ENCODE results near the gene BRD4. TPM values are rescaled to one million over a fixed set of nuclear protein-coding genes. Genes with fewer than 3 reads are reported as not detected.

The BRD4 gene
- total RNA-seq, 1 donor from 2014 or later, result 9.4 TPM

DNA sequence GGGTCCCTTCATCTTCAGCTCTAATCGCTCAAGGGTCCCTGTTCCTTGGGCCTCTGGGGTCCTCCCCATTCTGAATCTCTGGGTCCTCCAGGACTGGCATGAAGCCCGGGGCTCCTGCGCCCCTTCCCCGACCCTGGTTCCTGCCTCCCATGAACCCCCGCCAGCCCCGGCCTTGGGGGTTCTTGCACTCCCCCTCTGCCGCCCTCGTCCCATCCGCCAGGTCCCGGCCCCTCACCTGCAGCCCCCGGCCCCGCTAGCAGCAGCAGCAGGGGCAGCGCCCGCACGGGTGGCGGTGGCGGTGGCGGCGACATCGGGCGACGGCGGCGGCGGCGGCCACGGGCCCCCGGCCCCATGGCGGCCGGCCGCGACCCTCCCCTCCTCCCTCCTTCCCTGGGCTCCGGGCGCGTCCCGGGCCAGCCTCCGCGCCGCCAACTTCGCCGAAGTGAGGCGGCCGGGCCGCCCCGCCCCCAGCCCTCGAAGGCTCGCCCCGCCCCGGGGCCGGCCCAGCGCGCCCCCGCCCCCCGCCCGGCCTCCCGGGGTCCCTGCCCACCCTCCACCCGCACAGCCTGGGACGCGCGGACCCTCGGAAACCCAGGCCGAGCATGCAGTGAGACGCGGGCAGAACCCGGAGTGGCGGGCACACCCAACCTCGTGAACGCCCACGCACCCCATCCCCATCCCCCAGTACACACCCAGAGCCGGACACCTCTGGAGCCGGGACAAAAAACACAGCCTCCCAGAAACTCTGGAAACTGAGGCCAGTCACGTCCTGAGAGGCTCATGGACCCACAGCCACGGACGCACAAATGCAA lies 131.6 kb downstream of the BRD4 start, which contains the start of gene NOTCH3:
TSS of gene NOTCH3 (minus strand) at position 443 of the 812 bp plus-strand sequence. CDS start at position 353, 90 bp downstream.
- Histone ChIP-seq H3K27ac (ENCODE audit: low read depth, low read length) (peak within 1 kb of the TSS; percentile 72), H3K36me3 (ENCODE audit: control insufficient read depth in 3 of 3, insufficient read depth in 3 of 3, low read length in 3 of 3) (peaks cover 0 to 5% (median 0%) of the 10 kb centered on the region in 3 donors), H3K4me1 (ENCODE audit: control insufficient read depth in 3 of 3, insufficient read depth in 3 of 3, low read length in 3 of 3) (peaks cover 7 to 10% (median 8%) of the 10 kb centered on the region in 3 donors), H3K4me3 (ENCODE audit: low read length in 3 of 3) (peak within 1 kb of the TSS; percentile 51 to 56 (median 56)), H3K9ac (ENCODE audit: low read depth in 1 of 3, low read length in 3 of 3) (peak within 1 kb of the TSS; percentile 53 to 72 (median 70)), H3K9me3 (ENCODE audit: control insufficient read depth in 3 of 3, low read length in 3 of 3) (no peaks in the 10 kb centered on the region), H3K27me3 (ENCODE audit: control insufficient read depth in 3 of 3, insufficient read depth in 3 of 3, low read length in 3 of 3) (peaks cover 27 to 38% (median 34%) of the 10 kb centered on the region in 3 donors)

GRCh38 chr19:15199661-15200552 lies 132.4 kb downstream of the BRD4 start:
- Histone ChIP-seq H3K4me1 (ENCODE audit: control insufficient read depth in 3 of 3, insufficient read depth in 3 of 3, low read length in 3 of 3) (peaks cover 7 to 12% (median 10%) of the 10 kb centered on the region in 3 donors), H3K4me3 (ENCODE audit: low read length in 3 of 3) (peak overlapping the region; percentile 53 to 75 (median 69)), H3K27me3 (ENCODE audit: control insufficient read depth in 3 of 3, insufficient read depth in 3 of 3, low read length in 3 of 3) (peaks cover 29 to 43% (median 37%) of the 10 kb centered on the region in 3 donors), H3K9ac (ENCODE audit: low read depth in 1 of 3, low read length in 3 of 3) (peak overlapping the region; percentile 53 to 72 (median 70)), H3K36me3 (ENCODE audit: control insufficient read depth in 3 of 3, insufficient read depth in 3 of 3, low read length in 3 of 3) (peaks cover 0 to 5% (median 0%) of the 10 kb centered on the region in 3 donors), H3K27ac (ENCODE audit: low read depth, low read length) (peak overlapping the region; percentile 72), H3K9me3 (ENCODE audit: control insufficient read depth in 3 of 3, low read length in 3 of 3) (no peaks in the 10 kb centered on the region)

GRCh38 chr19:15198951-15199660 lies 133.2 kb downstream of the BRD4 start:
- Histone ChIP-seq H3K4me3 (ENCODE audit: low read length in 3 of 3) (peak overlapping the region; percentile 53 to 75 (median 69)), H3K4me1 (ENCODE audit: control insufficient read depth in 3 of 3, insufficient read depth in 3 of 3, low read length in 3 of 3) (peaks cover 7 to 13% (median 11%) of the 10 kb centered on the region in 3 donors), H3K27me3 (ENCODE audit: control insufficient read depth in 3 of 3, insufficient read depth in 3 of 3, low read length in 3 of 3) (peaks cover 37 to 47% (median 41%) of the 10 kb centered on the region in 3 donors), H3K9ac (ENCODE audit: low read depth in 1 of 3, low read length in 3 of 3) (peak overlapping the region in 2 of 3 donors; percentile 12 to 64), H3K27ac (ENCODE audit: low read depth, low read length) (peak overlapping the region; percentile 62), H3K36me3 (ENCODE audit: control insufficient read depth in 3 of 3, insufficient read depth in 3 of 3, low read length in 3 of 3) (peaks cover 0 to 5% (median 0%) of the 10 kb centered on the region in 3 donors), H3K9me3 (ENCODE audit: control insufficient read depth in 3 of 3, low read length in 3 of 3) (no peaks in the 10 kb centered on the region)

- Histone ChIP-seq H3K4me3 (ENCODE audit: low read length in 3 of 3) (peak overlapping the region; percentile 28 to 66 (median 40)), H3K36me3 (ENCODE audit: control insufficient read depth in 3 of 3, insufficient read depth in 3 of 3, low read length in 3 of 3) (peaks cover 0 to 5% (median 0%) of the 10 kb centered on the region in 3 donors), H3K27me3 (ENCODE audit: control insufficient read depth in 3 of 3, insufficient read depth in 3 of 3, low read length in 3 of 3) (peaks cover 39 to 47% (median 41%) of the 10 kb centered on the region in 3 donors), H3K4me1 (ENCODE audit: control insufficient read depth in 3 of 3, insufficient read depth in 3 of 3, low read length in 3 of 3) (peaks cover 7 to 13% (median 11%) of the 10 kb centered on the region in 3 donors), H3K9me3 (ENCODE audit: control insufficient read depth in 3 of 3, low read length in 3 of 3) (no peaks in the 10 kb centered on the region), H3K27ac (ENCODE audit: low read depth, low read length) (peak overlapping the region; percentile 62), H3K9ac (ENCODE audit: low read depth in 1 of 3, low read length in 3 of 3) (peak overlapping the region in 1 of 3 donors; percentile 62)
Measured at GRCh38 chr19:15197942-15198341, 134.4 kb downstream of the BRD4 start.

DNA sequence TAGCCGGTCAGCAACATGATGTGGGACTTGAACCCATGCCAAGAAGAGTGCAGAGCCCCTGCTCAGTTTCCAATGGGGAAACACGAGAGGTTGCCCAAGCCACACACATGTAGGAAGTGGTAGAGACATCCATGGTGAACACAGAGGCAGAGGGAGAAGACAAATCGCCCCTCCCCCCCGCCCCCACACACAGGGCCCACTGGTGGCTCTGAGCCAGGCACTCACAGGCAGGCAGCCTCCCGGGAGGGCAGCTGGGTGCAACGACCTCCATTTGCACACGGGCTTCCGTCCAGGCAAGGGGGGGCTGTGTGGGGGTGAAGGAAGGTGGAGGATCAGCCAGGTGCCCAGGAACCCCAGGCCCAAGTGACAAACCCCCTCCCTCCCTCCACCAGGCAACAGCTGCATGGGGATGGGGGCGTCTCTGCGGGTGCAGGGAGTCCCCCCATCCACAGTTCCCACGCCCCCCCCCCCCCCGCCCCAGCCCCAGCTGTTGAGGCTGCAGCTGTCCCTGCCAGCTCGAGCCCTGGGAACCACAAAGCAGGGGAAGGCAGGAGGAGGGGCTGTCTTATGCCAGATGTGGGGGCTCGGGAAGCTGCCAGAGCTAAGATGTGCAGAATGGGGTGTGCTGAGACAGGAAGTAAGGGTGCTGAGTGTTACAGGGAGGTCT lies 134.9 kb downstream of the BRD4 start:
- peaks cover 7 to 15% (median 11%) of the 10 kb centered on the region in 3 donors for H3K4me1 ChIP-seq (ENCODE audit: control insufficient read depth in 3 of 3, insufficient read depth in 3 of 3, low read length in 3 of 3)
- H3K27ac ChIP-seq (ENCODE audit: low read depth, low read length), result peak overlapping the region; percentile 62
- H3K9me3 ChIP-seq (ENCODE audit: control insufficient read depth in 3 of 3, low read length in 3 of 3), result no peaks in the 10 kb centered on the region
- peak overlapping the region in 1 of 3 donors; percentile 40 for H3K4me3 ChIP-seq (ENCODE audit: low read length in 3 of 3)
- H3K27me3 ChIP-seq (ENCODE audit: control insufficient read depth in 3 of 3, insufficient read depth in 3 of 3, low read length in 3 of 3), result peaks cover 37 to 49% (median 41%) of the 10 kb centered on the region in 3 donors
- H3K36me3 ChIP-seq (ENCODE audit: control insufficient read depth in 3 of 3, insufficient read depth in 3 of 3, low read length in 3 of 3), result peaks cover 0 to 5% (median 0%) of the 10 kb centered on the region in 3 donors
- peak overlapping the region in 1 of 3 donors; percentile 62 for H3K9ac ChIP-seq (ENCODE audit: low read depth in 1 of 3, low read length in 3 of 3)

DNA sequence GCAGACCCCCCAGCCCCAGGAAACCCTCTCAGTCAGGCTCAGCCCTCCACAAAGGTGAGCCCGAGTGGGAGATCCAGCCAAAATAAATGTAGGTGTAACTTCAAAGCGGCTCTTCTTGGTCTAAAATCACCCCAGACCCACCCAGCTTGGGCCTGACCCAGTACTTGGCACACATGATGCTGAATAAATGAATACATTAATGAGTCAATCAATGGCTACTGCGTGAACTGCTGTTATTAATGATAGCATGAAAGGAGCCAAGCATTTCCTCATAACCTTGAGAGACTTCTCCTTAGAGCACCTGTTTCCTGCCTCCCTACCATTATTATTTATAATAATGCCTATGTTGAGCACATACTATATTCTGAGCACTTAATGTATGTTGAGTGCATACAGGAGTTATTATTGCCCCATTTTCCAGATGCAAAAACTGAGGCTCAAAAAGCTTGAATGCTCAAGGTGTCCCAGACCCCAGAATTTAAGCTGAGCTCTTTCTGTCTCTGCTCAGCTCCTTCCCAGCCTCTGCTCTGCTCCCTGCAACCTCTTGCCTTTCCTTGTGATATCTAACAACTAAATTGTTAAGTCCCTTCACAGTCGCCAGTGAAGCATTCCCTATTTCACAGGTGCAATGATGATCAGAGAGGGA lies 135.9 kb downstream of the BRD4 start:
- Histone ChIP-seq H3K27ac (ENCODE audit: low read depth, low read length) (peak overlapping the region; percentile 42), H3K9ac (ENCODE audit: low read depth in 1 of 3, low read length in 3 of 3) (peak overlapping the region in 1 of 3 donors; percentile 40), H3K27me3 (ENCODE audit: control insufficient read depth in 3 of 3, insufficient read depth in 3 of 3, low read length in 3 of 3) (peaks cover 40 to 56% (median 46%) of the 10 kb centered on the region in 3 donors), H3K9me3 (ENCODE audit: control insufficient read depth in 3 of 3, low read length in 3 of 3) (no peaks in the 10 kb centered on the region), H3K36me3 (ENCODE audit: control insufficient read depth in 3 of 3, insufficient read depth in 3 of 3, low read length in 3 of 3) (peaks cover 0 to 7% (median 0%) of the 10 kb centered on the region in 3 donors), H3K4me3 (ENCODE audit: low read length in 3 of 3) (peak overlapping the region in 1 of 3 donors; percentile 36), H3K4me1 (ENCODE audit: control insufficient read depth in 3 of 3, insufficient read depth in 3 of 3, low read length in 3 of 3) (peaks cover 11 to 24% (median 11%) of the 10 kb centered on the region in 3 donors)

GRCh38 chr19:15195371-15196334 lies 136.7 kb downstream of the BRD4 start:
- Histone ChIP-seq H3K36me3 (ENCODE audit: control insufficient read depth in 3 of 3, insufficient read depth in 3 of 3, low read length in 3 of 3) (peaks cover 0 to 7% (median 0%) of the 10 kb centered on the region in 3 donors), H3K9ac (ENCODE audit: low read depth in 1 of 3, low read length in 3 of 3) (peak overlapping the region in 1 of 3 donors; percentile 25), H3K9me3 (ENCODE audit: control insufficient read depth in 3 of 3, low read length in 3 of 3) (no peaks in the 10 kb centered on the region), H3K27ac (ENCODE audit: low read depth, low read length) (peak overlapping the region; percentile 56), H3K27me3 (ENCODE audit: control insufficient read depth in 3 of 3, insufficient read depth in 3 of 3, low read length in 3 of 3) (peaks cover 35 to 54% (median 47%) of the 10 kb centered on the region in 3 donors), H3K4me3 (ENCODE audit: low read length in 3 of 3) (peak overlapping the region in 2 of 3 donors; percentile 29 to 38), H3K4me1 (ENCODE audit: control insufficient read depth in 3 of 3, insufficient read depth in 3 of 3, low read length in 3 of 3) (peaks cover 11 to 25% (median 14%) of the 10 kb centered on the region in 3 donors)

DNA sequence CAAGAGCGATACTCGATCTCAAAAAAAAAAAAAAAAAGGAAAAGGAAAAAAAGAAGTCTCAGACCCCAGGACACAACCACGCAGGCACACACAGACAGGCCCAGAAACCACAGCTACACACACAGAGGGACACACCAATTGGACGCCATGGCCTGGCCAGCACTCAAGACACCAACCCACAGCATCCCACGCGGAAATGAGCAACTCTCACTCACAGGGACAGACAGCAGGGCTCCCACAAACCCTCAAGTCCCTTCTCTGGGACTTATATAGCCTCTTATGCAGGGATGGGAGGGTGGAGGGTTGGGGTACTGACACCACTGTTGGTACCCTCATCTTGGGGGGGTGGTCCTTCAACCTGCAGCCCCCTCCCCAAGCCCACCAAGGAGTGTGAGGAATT lies 137.4 kb downstream of the BRD4 start:
- H3K36me3 ChIP-seq (ENCODE audit: control insufficient read depth in 3 of 3, insufficient read depth in 3 of 3, low read length in 3 of 3), result peaks cover 0 to 7% (median 0%) of the 10 kb centered on the region in 3 donors
- H3K9ac ChIP-seq (ENCODE audit: low read depth in 1 of 3, low read length in 3 of 3), result peak overlapping the region in 2 of 3 donors; percentile 8 to 25
- peak overlapping the region in 1 of 3 donors; percentile 38 for H3K4me3 ChIP-seq (ENCODE audit: low read length in 3 of 3)
- H3K4me1 ChIP-seq (ENCODE audit: control insufficient read depth in 3 of 3, insufficient read depth in 3 of 3, low read length in 3 of 3), result peaks cover 11 to 25% (median 14%) of the 10 kb centered on the region in 3 donors
- H3K27me3 ChIP-seq (ENCODE audit: control insufficient read depth in 3 of 3, insufficient read depth in 3 of 3, low read length in 3 of 3), result peaks cover 32 to 51% (median 47%) of the 10 kb centered on the region in 3 donors
- no peaks in the 10 kb centered on the region for H3K9me3 ChIP-seq (ENCODE audit: control insufficient read depth in 3 of 3, low read length in 3 of 3)
- peak overlapping the region; percentile 56 for H3K27ac ChIP-seq (ENCODE audit: low read depth, low read length)
